IPS-11a (cell line): ENCODE results near the gene ALPL.

ENCODE experiments used
- H3K4me3 ChIP-seq: one replicate; pipeline ENCODE4 v1.5.1; 2013; ENCODE audit warnings: low read depth, low read length, control low read depth

Gene ALPL

DNA sequence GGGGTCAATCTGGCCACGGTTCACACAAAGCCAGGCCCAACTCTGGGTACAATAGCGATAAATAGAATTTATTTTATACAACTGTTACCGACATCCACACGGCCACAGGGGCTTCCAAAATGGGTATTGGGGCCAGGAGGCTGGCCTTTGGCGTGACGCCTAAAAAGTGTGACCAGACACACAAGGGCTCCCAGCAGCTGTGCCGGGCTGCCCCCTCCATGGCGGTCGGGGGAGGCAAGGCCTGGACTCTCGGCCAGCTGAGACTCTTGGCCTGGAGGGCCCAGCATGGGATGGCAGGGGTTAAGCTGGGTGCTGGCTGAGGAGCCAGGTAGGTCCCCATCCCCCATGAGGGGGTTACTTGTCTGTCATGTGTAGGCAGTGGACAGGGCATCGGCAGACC is 87.0 kb downstream of the ALPL start:
- no peak overlapping the region for H3K4me3 ChIP-seq

DNA sequence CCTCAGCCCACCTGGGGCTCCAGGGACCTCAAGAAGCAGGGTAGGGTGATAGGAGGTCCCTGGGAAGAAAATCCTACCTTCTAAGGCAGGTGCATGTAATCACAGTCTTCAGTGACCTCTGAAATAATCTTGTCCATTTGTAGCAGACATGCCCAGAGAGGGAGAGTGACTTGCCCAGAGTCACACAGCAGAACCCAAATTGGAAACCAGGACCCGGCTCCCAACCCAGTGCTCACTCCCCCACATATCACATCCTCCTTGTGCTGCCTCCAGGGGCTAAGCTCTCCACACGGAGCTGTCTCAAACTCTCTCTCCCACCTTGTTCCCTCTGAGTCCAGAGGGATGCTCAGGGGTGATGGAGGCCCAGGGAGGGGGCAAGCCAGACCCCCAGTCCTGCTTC is 87.4 kb downstream of the ALPL start:
- no peak overlapping the region for H3K4me3 ChIP-seq

DNA sequence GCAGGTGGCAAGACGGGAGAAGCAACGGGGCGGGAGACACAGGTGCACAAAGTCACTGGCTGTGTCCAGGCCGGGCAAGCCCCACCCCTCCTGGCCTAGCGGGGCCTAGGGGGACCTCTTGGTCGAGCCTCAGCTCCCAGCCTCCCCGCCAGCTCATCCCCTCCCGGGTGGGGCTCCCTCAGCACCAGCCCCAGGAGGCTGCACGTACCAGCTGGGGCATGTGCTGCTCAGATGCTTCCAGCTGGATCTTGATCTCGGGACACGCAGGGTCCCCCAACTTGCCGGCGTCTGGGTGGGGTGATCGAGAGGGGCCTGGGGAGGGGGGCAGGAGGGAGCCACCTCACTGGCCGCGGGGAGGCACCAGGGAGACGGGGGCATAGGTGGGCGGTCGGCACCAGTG is 88.5 kb downstream of the ALPL start:
- no peak overlapping the region for H3K4me3 ChIP-seq

DNA sequence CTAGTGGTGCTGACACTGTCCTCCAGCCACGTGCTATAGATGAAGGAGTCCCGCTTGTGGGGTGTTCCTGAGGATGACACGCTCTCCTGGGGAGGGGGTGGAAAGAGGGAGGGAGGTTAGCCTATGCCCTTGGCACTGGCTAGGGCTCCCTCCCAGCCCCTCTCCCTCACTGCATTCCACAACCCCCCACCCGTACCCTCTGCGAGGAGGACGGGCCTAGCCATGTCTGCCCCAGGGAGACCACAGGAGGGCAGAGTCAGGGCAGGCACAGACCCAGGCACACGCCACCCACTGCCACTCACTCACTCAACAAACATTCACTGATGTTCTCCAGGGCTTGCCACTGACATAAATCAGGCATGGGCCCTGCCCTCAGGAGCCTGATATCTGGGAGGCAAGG is 89.2 kb downstream of the ALPL start:
- no peak overlapping the region for H3K4me3 ChIP-seq

DNA sequence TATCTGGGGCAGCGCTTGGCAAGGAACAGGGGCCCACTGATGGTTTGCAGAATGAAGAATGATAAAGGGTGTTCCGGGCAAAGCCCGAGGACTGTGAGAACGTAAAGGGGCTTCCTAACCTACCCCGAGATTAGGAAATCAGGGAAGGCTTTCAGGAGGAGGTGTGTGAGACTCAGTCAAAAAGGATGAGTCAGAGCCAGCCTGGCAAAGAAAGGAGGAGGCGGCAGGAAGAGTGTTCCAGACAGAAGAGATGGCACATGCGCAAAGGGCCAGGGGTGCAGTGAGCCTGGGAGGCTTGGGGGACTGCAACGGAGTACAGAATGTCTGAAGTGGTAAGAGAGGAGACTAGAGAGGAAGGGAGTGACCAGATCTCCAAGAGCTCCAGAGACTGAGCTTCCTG is 89.7 kb downstream of the ALPL start:
- H3K4me3 ChIP-seq = no peak overlapping the region

DNA sequence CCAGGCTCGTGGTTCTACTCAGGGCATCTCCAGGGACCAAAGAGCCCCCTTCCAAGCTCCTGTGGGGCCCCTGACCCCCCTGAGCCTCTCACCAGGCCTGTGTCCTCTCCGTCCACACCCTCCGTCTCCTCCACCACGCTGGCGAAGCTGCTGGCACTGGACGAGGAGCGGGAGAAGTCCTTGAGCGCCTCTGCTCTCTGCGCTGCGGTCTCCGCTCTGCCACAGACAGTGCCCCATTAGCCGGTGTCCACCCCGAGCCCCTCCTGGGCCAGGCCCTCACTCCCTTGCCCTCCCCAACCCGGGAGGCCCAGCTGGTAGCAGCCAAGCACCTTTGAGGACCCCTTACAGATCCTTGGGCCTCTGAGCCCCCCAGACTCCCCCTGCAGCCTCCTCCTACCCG is 90.2 kb downstream of the ALPL start:
- no peak overlapping the region for H3K4me3 ChIP-seq

DNA sequence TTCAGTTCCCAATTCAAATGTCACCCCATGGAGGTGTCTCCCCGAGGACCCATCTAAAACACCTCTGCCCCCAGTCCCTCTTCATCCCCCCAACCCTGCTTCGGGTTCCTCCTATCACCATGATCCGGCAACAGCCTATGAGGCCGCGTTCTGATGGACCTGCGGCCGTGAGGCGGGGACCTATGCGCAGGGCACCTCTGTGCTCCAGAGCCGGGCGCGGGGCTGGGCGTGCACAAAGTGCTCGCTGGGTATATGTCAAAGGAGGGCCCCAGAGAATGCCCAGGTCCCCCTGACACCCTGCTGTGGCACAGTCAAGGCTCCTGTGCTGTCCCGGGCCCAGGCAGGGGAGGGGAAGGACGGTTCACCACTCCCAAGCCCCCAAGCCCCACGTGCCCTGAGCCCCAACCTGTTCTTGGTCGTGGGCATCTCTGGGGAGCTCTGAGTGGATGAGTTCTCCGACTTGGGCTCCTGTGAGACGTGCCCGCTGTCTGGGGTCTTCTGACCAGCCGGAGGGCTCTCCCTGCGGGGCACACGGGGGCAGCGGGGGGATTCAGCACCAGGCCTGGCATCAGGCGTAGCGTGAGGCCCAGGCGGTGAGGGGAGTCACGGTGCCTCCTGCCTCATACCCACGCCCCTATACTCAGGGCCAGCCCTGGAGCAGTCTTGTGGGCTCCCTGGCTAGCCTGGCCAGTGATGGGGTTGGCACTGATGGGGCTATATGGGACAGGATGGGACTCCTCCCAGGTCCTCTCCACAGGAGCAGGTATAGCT is 92.2 kb downstream of the ALPL start:
- H3K4me3 ChIP-seq = no peak overlapping the region

DNA sequence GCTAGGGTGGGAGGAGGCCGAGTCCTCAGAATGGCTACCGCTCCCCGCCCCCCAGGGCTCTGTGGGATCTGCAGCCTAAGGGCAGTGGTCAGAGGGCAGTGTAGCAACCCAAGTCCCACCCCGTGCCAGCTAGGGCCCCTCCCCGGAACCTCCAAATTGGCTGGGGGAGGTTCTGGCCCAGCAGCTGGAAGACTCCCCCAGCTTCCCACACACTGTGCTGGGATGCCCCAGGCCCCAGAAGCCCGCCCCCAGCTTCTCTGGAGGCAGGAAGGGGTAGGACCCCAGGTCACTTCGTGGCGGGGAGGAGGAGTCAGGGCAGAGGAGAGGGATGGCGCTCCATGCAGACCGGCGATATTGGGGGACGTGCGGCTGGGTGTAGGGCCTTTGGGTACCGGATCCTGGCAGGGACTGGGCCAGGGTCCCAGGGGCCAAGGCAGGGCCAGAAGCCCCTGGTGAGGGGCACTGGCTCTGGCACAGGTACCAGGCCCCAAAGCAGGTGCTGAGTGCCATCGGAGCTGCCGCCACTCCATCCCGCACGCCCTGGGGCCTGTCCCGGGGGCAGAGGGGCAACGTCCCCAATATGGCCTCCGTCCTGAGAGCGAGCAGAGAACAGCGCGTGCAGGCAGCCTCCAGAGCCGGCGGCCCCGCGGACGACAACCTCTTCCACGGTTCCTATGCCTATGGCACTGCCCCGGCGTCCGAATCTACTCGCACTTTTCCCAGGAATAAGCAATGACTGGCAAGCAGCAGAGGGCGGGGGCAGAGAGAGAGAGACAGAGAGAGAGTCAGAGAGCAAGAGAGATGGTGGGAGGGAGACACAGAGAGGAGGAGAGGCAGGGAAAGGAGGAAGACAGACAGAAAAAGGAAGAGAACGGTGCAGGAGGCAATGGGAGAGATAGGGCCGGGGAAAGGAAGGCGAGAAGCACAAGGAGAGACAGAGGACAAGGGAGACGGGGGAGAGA is 94.2 kb downstream of the ALPL start:
- no peak overlapping the region for H3K4me3 ChIP-seq

DNA sequence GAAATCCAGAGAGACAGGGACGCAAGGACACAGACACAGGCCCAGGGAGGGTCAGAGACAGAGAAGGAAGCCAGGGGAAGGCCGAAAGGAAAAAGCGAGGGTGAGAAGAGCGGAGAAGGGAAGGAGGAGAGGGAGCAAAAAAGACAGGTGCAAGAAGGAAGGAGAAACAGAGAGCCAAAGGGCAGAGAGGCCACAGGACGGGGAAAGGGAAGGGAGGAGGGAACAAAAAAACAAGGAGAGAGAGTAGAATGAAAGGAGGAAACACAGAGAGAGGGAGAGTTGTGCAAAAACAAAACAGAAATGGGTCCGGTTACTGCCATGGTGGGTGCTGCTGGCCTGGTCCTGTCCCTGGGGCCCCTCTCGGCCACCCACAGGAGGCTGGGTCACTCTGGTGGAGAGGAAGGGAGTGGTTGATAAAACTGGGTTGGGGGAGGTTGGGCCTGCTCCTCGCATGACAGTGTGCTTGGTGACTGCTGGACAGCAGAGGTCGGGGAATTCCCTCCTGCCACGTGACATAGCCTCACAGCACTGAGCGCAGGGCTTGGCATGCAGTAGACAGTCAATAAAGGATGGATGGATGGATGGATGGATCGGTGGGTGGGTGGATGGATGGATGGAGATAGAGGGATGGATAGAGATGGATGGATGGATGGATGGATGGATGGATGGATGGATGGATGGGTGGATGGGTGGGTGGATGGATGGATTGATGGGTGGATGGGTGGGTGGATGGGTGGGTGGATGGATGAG is 95.2 kb downstream of the ALPL start:
- no peak overlapping the region for H3K4me3 ChIP-seq

DNA sequence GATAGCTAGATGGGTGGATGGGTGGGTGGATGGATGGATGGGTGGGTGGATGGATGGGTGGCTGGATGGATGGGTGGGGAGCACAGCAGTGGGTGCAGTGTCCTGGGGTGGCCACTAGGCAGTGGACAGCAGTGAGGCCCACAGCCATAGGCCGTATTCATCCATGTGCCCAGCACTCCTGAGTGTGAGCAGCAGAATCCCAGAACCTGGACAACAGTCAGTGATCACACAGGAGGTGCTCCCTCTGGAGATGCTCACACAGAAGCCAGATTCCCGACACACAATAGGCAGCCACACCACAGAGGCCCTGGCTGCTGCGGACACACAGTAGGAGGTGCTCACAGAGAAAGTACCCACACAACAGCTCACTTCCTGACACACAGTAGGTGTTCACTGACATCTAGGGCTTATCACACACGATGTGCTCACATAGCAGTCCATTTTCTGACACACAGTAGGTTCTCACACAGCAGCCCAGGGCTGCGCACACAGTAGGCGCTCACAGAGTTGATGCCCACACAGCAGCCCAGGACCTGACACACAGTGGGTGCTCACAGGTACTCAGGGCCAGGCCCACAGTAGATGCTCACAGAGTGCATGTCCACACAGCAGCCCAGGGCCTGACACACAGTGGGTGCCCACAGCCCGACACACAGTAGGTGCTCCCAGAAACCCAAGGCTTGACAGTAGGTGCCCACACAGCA is 95.9 kb downstream of the ALPL start:
- H3K4me3 ChIP-seq = no peak overlapping the region

DNA sequence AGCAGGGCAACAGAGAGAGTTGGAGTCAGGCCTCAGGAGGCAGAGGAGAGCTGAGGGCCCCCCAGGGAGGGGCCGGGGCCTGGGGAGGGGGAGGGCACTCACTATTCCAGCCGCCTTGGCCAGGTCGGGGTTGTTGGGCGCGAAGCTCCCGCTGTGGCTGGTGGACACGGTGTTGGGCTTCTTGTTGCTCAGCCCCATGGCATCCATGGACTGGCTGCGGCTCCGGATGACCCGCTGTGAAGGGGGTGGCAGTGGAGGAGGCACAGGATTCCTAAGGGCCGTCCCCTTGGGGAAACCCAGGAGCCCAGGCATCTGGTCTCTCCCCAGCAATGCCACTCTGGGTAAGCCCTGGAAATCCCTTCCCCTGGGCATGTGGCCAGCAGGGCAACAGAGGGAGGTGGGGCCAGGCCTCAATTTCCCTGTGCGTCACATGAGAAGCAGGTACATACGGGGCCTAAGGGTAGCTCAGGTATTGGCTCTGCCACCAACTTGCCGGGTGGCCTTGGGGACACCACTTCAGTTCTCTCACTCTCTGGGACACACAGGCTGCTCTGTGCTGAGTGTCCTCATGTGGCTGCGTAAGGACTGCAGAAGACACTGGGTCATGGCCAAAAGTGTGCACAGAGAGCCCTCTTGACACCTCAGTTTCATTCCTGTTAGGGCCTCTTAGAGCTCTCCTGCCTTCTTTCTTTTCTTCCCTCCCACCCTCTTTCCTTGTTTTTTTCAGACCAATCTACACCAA is 96.9 kb downstream of the ALPL start:
- H3K4me3 ChIP-seq = no peak overlapping the region

DNA sequence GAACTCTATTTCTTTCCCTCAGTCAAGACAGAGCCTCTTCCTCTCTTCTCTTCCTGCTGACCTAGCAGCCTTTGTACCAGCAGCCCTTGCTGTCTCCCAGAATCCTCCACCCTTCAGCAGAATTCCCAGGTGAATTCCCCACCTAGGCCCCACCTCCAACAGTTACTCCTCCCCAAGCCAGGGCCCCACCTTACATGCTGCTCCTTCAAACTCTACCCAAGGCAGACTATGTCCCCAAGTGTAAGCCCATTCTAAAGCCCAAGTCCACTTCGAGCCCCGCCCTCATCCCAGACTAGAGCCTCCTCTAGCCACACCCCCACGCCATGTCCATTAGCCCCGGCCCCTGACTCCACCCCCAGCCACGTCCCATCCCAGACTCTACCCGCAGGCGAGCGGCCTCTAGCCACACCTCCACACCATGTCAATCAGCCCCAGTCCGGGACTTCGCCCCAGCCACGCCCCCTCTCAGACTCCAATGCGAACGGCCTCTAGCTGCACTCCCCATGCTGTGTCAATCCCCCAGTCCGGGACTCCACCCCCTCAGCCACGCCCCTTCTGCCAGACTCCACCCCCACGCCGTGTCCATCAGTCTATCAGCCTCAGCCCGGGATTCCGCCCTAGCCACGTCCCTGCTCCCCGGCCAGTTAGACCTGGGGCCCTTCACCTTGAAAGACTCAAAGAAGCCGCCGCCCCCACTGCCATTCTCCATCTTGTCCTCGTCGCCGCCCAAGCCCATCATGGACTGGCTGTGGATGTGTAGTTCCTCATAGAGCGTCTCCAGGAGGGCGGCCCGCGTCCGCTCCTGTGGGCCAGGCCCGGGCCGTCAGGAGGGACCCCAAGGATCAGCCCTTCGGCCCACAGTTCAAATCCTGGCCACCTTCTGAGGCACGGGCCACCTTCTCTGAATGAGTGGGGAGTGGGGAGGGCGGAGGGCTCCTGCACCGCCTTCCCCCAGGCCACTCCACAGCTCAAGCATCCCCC is 98.6 kb downstream of the ALPL start:
- no peak overlapping the region for H3K4me3 ChIP-seq

DNA sequence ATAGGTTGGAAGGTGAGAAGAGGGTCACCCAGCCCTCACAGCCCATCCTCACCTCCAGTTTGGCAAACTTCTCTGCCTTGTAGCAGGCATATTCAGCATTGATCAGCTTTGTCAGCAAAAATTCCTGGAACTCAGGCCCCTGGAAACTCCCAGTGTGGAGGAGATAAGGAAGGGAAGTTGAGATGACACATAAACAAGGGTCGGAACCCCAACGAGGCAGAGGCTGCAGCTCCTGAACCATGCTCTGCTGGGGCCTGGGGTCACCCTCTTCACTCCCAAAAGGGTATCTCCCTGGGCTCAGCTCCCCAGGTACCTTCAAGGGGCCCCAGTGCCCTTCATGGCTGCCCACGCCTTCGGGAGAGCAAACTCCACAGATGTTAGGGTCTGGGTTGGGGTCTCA is 99.6 kb downstream of the ALPL start:
- H3K4me3 ChIP-seq = no peak overlapping the region

DNA sequence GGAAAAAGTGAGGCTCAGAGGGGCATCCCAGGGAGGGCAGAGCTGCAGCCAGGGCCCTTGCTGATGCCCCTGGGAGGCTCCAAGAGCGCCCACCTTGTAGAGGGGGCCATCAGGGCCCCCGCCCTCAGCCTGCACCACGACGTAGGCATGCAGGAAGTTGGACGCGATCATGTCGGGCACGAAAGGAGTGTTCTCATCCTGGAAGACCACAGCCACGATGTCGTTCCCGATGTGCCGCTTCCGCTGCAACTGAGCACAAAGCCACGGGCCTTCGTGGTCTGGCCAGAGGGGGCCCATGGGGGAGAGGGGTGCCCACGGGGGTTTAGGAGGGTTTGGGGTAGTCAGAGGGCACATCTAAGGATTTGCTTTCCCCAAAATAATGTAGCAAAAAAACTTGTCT is 100.8 kb downstream of the ALPL start:
- no peak overlapping the region for H3K4me3 ChIP-seq

DNA sequence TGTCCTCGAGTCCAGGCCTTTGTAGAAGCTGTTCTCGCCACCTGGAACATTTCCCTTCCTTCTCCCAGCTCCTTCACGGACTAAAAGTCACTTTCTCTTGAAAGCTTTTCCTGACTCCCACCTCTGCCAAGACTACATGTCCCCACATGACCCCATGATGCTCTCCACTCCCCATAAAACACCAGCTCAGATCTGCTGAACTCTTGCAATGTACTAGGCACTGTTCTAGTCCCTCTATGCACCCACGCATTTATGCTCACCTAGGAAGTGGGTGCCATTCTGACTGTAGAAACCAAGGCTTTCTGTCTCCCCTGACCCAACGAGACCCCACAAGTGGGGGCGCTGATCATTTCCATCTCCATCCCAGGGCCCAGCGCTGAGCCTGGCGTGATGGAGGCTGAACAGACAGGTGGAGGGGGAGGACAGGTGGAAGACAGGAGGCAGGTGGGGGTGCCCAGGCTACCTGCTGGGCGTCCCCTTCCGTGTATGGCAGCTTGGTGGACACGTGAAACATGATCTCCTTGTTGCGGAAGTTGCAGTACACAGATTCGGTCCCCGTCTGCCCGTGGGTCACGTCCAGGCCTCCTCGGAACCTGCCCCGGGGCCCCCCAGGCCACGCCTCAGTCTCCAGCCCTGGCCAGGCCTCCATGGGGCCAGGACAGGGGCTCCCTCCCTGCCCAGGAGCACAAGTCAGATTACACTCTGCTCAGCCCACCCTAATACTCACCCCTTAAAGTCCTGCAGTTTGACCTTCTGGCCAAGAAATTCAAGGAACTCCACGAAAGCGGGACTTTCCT is 102.0 kb downstream of the ALPL start:
- H3K4me3 ChIP-seq = no peak overlapping the region

DNA sequence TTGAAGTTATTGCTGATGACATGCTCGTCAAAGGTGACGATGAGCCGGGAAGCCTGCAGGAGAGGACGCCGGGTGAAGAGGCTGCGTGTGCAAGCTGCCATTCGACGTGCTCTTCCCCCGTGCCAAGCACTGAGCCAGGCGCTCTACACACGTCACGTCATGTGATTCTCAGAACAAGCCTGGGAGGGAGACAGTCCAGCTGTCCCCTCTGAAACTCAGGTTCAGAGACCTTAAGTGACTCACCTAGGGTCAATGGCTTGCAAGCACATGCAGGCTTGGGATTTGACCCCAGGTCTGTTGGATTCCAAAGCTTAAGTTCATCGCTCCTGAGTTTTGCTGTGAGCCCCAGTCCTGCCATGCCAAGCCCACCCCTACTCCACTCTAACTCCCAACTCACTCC is 102.8 kb downstream of the ALPL start:
- H3K4me3 ChIP-seq = no peak overlapping the region

DNA sequence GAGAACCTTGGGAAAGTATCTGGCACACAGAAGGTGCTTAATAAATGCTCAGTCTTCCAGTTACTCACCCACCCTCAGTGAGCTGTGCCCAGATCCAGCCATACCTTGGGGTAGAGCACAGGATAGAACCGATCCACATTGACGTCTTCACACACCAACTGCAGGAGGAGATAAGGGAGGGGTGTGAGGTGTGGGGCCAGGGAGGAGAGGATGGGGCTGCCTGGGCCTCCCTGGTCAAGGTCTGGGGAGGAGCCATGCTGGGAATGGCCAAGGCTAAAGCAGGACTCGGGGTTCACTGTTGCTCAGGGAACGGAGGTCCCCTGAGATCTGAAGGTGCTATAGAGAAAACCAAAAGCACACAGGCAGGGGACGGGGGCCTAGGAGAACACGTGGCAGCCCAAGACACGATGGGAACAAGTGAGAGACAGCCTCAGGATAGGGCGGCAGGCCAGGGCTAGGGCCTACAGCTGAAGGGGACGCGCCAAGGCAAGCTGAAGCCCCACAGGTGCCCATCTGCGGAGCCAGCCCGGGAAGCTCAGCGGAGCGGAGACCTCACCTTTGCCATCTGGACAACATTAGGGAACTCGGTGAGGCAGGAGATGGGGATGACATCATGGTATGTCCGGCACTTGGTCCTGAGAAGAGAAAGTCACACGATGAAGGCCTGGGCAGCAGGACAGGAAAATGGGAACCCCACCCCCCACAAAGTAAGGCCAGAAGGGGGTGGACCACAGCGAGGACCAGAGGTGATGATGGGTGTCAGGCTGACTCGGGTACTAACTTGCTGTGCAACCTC is 104.0 kb downstream of the ALPL start:
- H3K4me3 ChIP-seq = no peak overlapping the region
